ENCODE measurements around the gene EGFR. TPM values are rescaled to one million over a fixed set of nuclear protein-coding genes. Genes with fewer than 3 reads are reported as not detected.

Gene EGFR
- total and polyA plus RNA-seq, 12 donors = 7.0 to 111 (median 71.6) TPM

DNA sequence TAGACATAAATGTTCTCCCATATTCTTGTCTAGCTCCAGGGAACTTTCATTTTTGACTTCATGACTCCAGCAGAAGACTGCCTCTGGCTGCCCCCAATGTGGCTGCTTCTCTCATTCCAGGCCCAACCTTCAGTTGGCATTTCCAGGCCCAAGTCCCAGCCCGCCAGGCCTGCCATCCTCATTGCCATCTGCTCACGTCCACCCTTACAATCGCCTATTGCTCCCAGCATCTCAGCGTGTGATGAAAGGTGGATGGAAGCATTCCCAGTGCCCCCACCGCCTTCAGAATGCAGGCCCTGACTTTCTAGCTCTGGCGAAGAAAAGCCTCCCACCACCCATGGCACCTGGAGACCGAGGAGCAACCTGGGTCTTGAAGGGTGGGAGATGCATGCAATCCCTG, 214.2 kb downstream of the EGFR start:
- no peak overlapping the region for H3K4me3 ChIP-seq
- intact Hi-C loops (cut with DNase I) = no loop called here
- no peak overlapping the region for H3K27ac ChIP-seq
- TF ChIP-seq POLR2A (IDR thresholded peaks at IDR 0.05) (no peak), CTCF (IDR thresholded peaks at IDR 0.05) (no peak)
- H3K36me3 ChIP-seq (replicated peaks in 1 of 2) = no peaks in the 10 kb centered on the region
- H3K27me3 ChIP-seq = no peaks in the 10 kb centered on the region
- H3K9me3 ChIP-seq (replicated peaks in 1 of 3) = no peaks in the 10 kb centered on the region
- no peak for DNase-seq
- WGBS, 4 donors = 90 to 95% (median 93%) methylated on average over 5 to 7 of the region's 7 CpGs
- no peaks in the 10 kb centered on the region for H3K4me1 ChIP-seq (replicated peaks in 1 of 2)

DNA sequence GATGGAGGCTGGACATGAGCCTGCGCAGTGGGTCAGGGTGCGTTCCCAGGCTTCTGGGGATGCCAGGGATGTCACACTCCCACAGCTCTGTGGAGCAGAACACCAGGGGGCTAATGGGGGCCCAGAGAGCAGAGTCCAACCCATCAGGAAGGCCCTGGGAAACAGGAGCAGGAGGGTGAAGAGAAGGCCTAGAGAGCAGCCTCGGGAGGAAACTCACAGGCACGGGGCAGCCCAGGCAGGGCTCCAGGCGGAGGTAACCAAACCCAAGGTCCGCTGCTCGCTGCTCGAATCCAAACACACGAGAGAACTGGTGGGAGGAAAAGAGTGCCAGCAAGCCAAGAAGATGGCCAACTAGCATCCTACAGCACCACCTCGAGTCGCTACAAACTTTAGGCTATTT, 215.6 kb downstream of the EGFR start:
- WGBS, 4 donors = 85 to 90% (median 88%) methylated on average over 11 of the region's 11 CpGs
- Histone ChIP-seq H3K9me3 (replicated peaks in 1 of 3) (no peaks in the 10 kb centered on the region), H3K4me1 (replicated peaks in 1 of 2) (no peaks in the 10 kb centered on the region), H3K27ac (no peak overlapping the region), H3K4me3 (no peak overlapping the region), H3K27me3 (no peaks in the 10 kb centered on the region), H3K36me3 (replicated peaks in 1 of 2) (no peaks in the 10 kb centered on the region)
- TF ChIP-seq CTCF (IDR thresholded peaks at IDR 0.05) (no peak), POLR2A (IDR thresholded peaks at IDR 0.05) (no peak)
- DNase-seq = no peak
- intact Hi-C loops (cut with DNase I) = no loop called here

DNA sequence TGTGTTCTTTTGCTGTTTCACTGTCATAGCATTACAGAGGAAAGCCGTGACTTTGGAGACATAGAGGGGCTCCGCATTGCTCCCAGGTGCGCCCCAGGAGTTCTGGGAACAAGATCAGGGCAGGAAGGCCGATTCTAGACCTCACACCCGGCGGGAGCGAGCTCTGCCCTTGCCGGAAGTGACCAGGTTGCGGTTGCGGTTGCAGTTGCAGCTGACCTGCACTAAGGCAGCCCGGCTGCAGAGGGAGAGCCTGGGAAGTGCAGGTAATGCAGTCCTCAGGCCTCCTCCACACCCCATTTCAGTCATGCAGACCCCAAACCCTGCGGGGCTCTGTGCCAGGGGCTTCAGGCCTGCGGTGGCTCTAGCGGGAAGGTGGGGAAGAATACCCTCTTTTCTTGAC, 216.3 kb downstream of the EGFR start:
- no peaks in the 10 kb centered on the region for H3K4me1 ChIP-seq (replicated peaks in 1 of 2)
- no peak for TF ChIP-seq POLR2A (IDR thresholded peaks at IDR 0.05)
- no peak for TF ChIP-seq CTCF (IDR thresholded peaks at IDR 0.05)
- no peak overlapping the region for H3K4me3 ChIP-seq
- DNase-seq = no peak
- intact Hi-C loops (cut with DNase I) = no loop called here
- no peak overlapping the region for H3K27ac ChIP-seq
- WGBS, 4 donors = 82 to 90% (median 87%) methylated on average over 12 to 14 of the region's 14 CpGs
- no peaks in the 10 kb centered on the region for H3K9me3 ChIP-seq (replicated peaks in 1 of 3)
- no peaks in the 10 kb centered on the region for H3K36me3 ChIP-seq (replicated peaks in 1 of 2)
- H3K27me3 ChIP-seq = no peaks in the 10 kb centered on the region

- H3K27me3 ChIP-seq = no peaks in the 10 kb centered on the region
- no peaks in the 10 kb centered on the region for H3K9me3 ChIP-seq (replicated peaks in 1 of 3)
- no peaks in the 10 kb centered on the region for H3K36me3 ChIP-seq (replicated peaks in 1 of 2)
- intact Hi-C loops (cut with DNase I) = no loop called here
- no peak for DNase-seq
- WGBS, 4 donors = 69 to 83% (median 76%) methylated on average over 6 of the region's 6 CpGs
- H3K4me1 ChIP-seq (replicated peaks in 1 of 2) = no peaks in the 10 kb centered on the region
- H3K27ac ChIP-seq = no peak overlapping the region
- no peak for TF ChIP-seq CTCF (IDR thresholded peaks at IDR 0.05)
- no peak for TF ChIP-seq POLR2A (IDR thresholded peaks at IDR 0.05)
- no peak overlapping the region for H3K4me3 ChIP-seq
Observed at GRCh38 chr7:55235801-55236200, 217.0 kb downstream of the EGFR start.

All from adrenal gland (tissue), 12 donors.